Measurements from ENCODE around the gene APBB2.

DNA sequence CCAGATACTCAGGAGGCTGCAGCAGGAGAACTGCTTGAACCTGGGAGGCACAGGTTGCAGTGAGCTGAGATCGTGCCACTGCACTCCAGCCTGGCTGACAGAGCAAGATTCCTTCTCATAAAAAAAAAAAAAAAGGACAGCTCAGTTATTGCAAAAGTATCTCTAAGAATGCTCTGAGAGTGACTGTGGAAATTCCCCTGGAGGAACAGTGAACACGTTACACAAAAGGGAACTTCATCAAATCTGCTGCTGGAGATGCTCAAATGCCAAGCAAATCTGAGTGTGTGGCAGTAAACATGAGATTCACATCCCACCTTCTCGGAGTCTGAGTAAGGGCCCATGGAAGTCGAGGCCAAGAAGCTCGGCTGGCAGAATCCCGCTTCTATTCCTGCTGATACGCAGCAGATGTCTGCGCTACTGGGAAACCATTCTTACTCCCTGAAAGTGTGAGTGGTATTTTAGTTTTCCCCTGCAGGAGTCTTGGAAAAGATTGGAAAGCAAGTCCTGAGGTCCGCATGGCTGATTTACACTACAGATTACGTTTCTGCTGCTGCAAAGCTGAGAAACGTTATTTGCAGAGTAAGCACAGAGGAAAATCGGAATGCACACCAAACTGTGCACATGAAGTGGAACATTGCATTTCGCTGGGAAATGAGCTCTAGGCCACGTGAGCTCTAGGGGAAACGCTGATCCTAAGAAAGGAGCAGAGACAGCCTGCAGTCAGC, 301.7 kb downstream of the APBB2 start:
- TF ChIP-seq, protein P1, sequence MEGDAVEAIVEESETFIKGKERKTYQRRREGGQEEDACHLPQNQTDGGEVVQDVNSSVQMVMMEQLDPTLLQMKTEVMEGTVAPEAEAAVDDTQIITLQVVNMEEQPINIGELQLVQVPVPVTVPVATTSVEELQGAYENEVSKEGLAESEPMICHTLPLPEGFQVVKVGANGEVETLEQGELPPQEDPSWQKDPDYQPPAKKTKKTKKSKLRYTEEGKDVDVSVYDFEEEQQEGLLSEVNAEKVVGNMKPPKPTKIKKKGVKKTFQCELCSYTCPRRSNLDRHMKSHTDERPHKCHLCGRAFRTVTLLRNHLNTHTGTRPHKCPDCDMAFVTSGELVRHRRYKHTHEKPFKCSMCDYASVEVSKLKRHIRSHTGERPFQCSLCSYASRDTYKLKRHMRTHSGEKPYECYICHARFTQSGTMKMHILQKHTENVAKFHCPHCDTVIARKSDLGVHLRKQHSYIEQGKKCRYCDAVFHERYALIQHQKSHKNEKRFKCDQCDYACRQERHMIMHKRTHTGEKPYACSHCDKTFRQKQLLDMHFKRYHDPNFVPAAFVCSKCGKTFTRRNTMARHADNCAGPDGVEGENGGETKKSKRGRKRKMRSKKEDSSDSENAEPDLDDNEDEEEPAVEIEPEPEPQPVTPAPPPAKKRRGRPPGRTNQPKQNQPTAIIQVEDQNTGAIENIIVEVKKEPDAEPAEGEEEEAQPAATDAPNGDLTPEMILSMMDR (IDR thresholded peaks at IDR 0.05), result no peak
- no peak for TF ChIP-seq POLR2A (IDR thresholded peaks at IDR 0.05)
